CD8-positive, alpha-beta memory T cell (primary cell): Measurements from ENCODE around the gene ZNF638. TPM values are rescaled to one million over a fixed set of nuclear protein-coding genes. Genes with fewer than 3 reads are reported as not detected.
A peak's percentile ranks its signal among the peaks of the same experiment; 100 is the strongest.
"Not testable (repeated sequence)": the region's sequence is repeated elsewhere in the genome, so short reads cannot be mapped to it uniquely, and the experiment has no call there.

Experiments
- CTCF ChIA-PET: fragments of 350-600 bp; sonication (Branson Sonifier 250); formaldehyde crosslinking; loops from one replicate; lab custom pipeline; 2021; ENCODE audit warnings: antibody characterized with exemption; lab: Charles Lee
- POLR2A ChIA-PET: fragments of 350-600 bp; sonication (Branson Sonifier 250); formaldehyde crosslinking; loops from one replicate; lab custom pipeline; 2021; ENCODE audit warnings: antibody characterized with exemption; lab: Charles Lee
- DNase-seq, 5 donors: peaks; one replicate each; pipeline versions ENCODE4 v3.0.0 to v3.0.0-alpha.2; 2020 to 2022; ENCODE audit warnings: mixed read lengths in 1 of 5
- H3K27ac ChIP-seq: one replicate; pipeline ENCODE4 v1.7.0; 2013; ENCODE audit warnings: low read depth, mild to moderate bottlenecking, low read length, moderate library complexity
- H3K27me3 ChIP-seq: 2 replicates; pipeline ENCODE4 v1.7.0; 2013; ENCODE audit warnings: low read length, mild to moderate bottlenecking; ENCODE audit not compliant: insufficient read depth, poor library complexity, severe bottlenecking
- H3K36me3 ChIP-seq: 2 replicates; pipeline ENCODE4 v1.7.0; 2013; ENCODE audit warnings: mild to moderate bottlenecking, low read length, moderate library complexity; ENCODE audit not compliant: insufficient read depth
- H3K4me1 ChIP-seq: 2 replicates; pipeline ENCODE4 v1.7.0; 2013; ENCODE audit warnings: mild to moderate bottlenecking, low read length, moderate library complexity; ENCODE audit not compliant: insufficient read depth
- H3K4me3 ChIP-seq: 2 replicates; pipeline ENCODE4 v1.7.0; 2013; ENCODE audit warnings: mild to moderate bottlenecking, low read length
- H3K9me3 ChIP-seq: 2 replicates; pipeline ENCODE4 v1.7.0; 2013; ENCODE audit warnings: mild to moderate bottlenecking, low read length
- H3K27ac Mint-ChIP-seq, 8 donors: one replicate each; pipeline ENCODE4 v1.8.0; 2020 to 2021; ENCODE audit warnings: mixed read lengths in 8 of 8, mild to moderate bottlenecking in 6 of 8, inconsistent platforms in 3 of 8, moderate library complexity in 3 of 8
- H3K27me3 Mint-ChIP-seq, 2 donors: one replicate each; pipeline ENCODE4 v1.8.0; 2020 to 2021; ENCODE audit warnings: mixed read lengths in 2 of 2, mild to moderate bottlenecking in 1 of 2, moderate library complexity in 1 of 2
- H3K36me3 Mint-ChIP-seq, 3 donors: one replicate each; pipeline ENCODE4 v1.8.0; 2020 to 2021; ENCODE audit warnings: mixed read lengths in 3 of 3, inconsistent platforms in 1 of 3, mild to moderate bottlenecking in 1 of 3
- H3K4me1 Mint-ChIP-seq, 3 donors: one replicate each; pipeline ENCODE4 v1.8.0; 2020 to 2021; ENCODE audit warnings: mixed read lengths in 3 of 3, inconsistent platforms in 1 of 3, mild to moderate bottlenecking in 1 of 3
- H3K4me3 Mint-ChIP-seq, 7 donors: one replicate each; pipeline ENCODE4 v1.8.0; 2020 to 2021; ENCODE audit warnings: mixed read lengths in 7 of 7, mild to moderate bottlenecking in 6 of 7, moderate library complexity in 4 of 7, inconsistent platforms in 2 of 7
- H3K9me3 Mint-ChIP-seq, 5 donors: one replicate each; pipeline ENCODE4 v1.8.0; 2020 to 2022; ENCODE audit warnings: mixed read lengths in 5 of 5, mild to moderate bottlenecking in 3 of 5, moderate library complexity in 2 of 5, inconsistent platforms in 1 of 5
- polyA plus RNA-seq: library from polyadenylated mRNA; unstranded; fragments of 300-500 nt; fragmentation: Illumina TruSeq; gene quantifications from one replicate; pipeline ENCODE4 v1.2.3, GENCODE V29; 2021
- total RNA-seq, 2 experiments: library from RNA; stranded (reverse); gene quantifications; one replicate each; pipeline ENCODE4 v1.2.3, GENCODE V29; 2021

ZNF638 gene
- total and polyA plus RNA-seq, 3 experiments from 2014 or later: 47.8 to 83.4 (median 77.9) TPM

DNA sequence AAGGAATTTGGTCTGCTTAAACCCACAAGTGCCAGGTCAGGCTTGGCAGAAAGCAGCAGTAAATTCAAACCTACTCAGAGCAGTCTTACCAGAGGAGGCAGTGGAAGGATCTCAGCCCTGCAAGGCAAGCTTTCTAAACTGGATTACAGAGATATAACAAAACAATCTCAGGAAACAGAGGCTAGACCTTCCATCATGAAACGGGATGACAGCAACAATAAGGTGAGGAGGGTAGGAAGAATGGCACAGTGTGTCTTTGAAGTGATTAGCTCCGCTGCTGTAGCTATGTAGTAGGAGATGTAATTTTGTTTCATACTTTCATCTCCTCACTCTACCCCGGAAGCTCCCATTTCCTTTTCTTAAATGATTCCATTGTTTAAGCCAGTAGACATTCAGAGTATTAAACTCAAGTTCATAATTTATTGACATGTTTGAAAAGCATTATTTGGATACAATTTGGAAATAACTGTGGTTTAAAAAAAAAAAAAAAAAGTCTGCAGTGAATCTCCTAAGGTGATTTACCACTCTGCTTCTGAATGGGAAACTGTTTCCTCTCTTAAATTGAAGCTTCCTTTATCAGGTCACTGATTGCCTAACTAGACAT, 92.3 kb downstream of the ZNF638 start:
- Histone ChIP-seq H3K9me3 (no peaks in the 10 kb centered on the region), H3K36me3 (peaks cover 32% of the 10 kb centered on the region), H3K27ac (no peak overlapping the region), H3K27me3 (no peaks in the 10 kb centered on the region), H3K4me1 (no peaks in the 10 kb centered on the region), H3K4me3 (no peak overlapping the region)
- no peak overlapping the region for H3K4me3 Mint-ChIP-seq
- H3K36me3 Mint-ChIP-seq: peaks cover 19 to 69% (median 33%) of the 10 kb centered on the region in 3 donors
- ChIA-PET CTCF (no interaction called here), POLR2A (no interaction called here)
- no peaks in the 10 kb centered on the region for H3K9me3 Mint-ChIP-seq
- H3K27ac Mint-ChIP-seq: peak overlapping the region in 1 of 8 donors; percentile 61
- DNase-seq: no peak
- no peaks in the 10 kb centered on the region for H3K27me3 Mint-ChIP-seq
- peaks cover 13 to 33% (median 24%) of the 10 kb centered on the region in 3 donors for H3K4me1 Mint-ChIP-seq

DNA sequence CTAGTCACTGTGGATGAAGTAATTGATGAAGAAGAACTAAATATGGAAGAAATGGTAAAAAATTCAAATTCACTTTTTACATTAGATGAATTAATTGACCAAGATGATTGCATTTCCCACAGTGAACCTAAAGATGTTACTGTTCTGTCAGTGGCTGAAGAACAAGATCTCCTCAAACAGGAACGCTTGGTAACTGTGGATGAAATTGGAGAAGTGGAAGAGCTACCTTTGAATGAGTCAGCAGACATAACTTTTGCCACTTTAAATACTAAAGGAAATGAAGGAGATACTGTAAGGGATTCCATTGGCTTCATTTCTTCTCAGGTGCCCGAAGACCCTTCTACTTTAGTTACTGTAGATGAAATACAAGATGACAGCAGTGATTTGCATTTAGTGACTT, 95.1 kb downstream of the ZNF638 start:
- Histone ChIP-seq H3K27me3 (no peaks in the 10 kb centered on the region), H3K36me3 (peaks cover 49% of the 10 kb centered on the region), H3K9me3 (no peaks in the 10 kb centered on the region), H3K27ac (no peak overlapping the region), H3K4me3 (no peak overlapping the region), H3K4me1 (no peaks in the 10 kb centered on the region)
- Mint-ChIP-seq H3K27me3 (no peaks in the 10 kb centered on the region), H3K27ac (peak overlapping the region in 2 of 8 donors; percentile 34 to 66), H3K4me3 (no peak overlapping the region), H3K4me1 (peaks cover 3 to 17% (median 10%) of the 10 kb centered on the region in 3 donors), H3K36me3 (peaks cover 19 to 84% (median 33%) of the 10 kb centered on the region in 3 donors), H3K9me3 (no peaks in the 10 kb centered on the region)
- ChIA-PET CTCF (no interaction called here), POLR2A (no interaction called here)
- DNase-seq: no peak

- Mint-ChIP-seq H3K36me3 (peaks cover 19 to 88% (median 29%) of the 10 kb centered on the region in 3 donors), H3K27me3 (no peaks in the 10 kb centered on the region), H3K9me3 (no peaks in the 10 kb centered on the region), H3K27ac (peak overlapping the region in 5 of 8 donors; percentile 9 to 67 (median 48)), H3K4me3 (no peak overlapping the region), H3K4me1 (peaks cover 3 to 10% (median 7%) of the 10 kb centered on the region in 3 donors)
- ChIA-PET POLR2A (no interaction called here), CTCF (no interaction called here)
- Histone ChIP-seq H3K4me1 (no peaks in the 10 kb centered on the region), H3K36me3 (peaks cover 54% of the 10 kb centered on the region), H3K9me3 (no peaks in the 10 kb centered on the region), H3K27me3 (no peaks in the 10 kb centered on the region), H3K4me3 (no peak overlapping the region), H3K27ac (no peak overlapping the region)
- DNase-seq: no peak
Observed at GRCh38 chr2:71428472-71429383, 97.1 kb downstream of the ZNF638 start.

GRCh38 chr2:71445142-71445541, 113.6 kb downstream of the ZNF638 start:
- H3K27me3 Mint-ChIP-seq, H3K36me3 ChIP-seq, H3K9me3 ChIP-seq, H3K9me3 Mint-ChIP-seq, H3K27me3 ChIP-seq, H3K27ac Mint-ChIP-seq, H3K36me3 Mint-ChIP-seq, DNase-seq, CTCF ChIA-PET, H3K4me3 Mint-ChIP-seq, H3K27ac ChIP-seq, H3K4me3 ChIP-seq, H3K4me1 ChIP-seq: not testable (repeated sequence)
- POLR2A ChIA-PET: interaction anchor here (0.7 kb wide), 1 partner anchor 9 kb away, joined by 4 read pairs; no protein-coding TSS in a partner anchor
- peaks cover 13 to 23% (median 19%) of the 10 kb centered on the region in 3 donors for H3K4me1 Mint-ChIP-seq

DNA sequence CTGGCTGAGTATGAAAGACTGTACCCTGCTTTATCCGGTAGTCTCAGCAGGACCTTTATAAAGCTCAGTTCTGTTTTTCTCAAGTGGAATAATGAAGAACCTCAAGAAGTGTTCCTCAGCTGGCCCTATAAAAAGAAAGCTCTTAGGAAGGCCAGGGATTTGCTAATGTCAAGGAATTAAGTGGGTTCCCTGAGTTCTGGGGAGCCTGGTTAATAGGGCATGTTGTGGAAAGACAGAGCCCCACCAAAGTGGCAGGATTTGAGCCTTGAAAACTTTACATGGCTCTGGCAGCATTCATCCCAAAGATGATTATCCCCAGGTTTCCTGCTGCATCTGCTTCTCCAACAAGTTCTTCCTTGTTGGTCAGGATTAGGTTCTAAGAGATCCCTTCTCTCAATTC, 114.9 kb downstream of the ZNF638 start:
- Histone ChIP-seq H3K27me3 (no peaks in the 10 kb centered on the region), H3K4me3 (no peak overlapping the region), H3K27ac (no peak overlapping the region), H3K36me3 (no peaks in the 10 kb centered on the region), H3K9me3 (no peaks in the 10 kb centered on the region), H3K4me1 (no peaks in the 10 kb centered on the region)
- no peak for DNase-seq
- ChIA-PET POLR2A (no interaction called here), CTCF (no interaction called here)
- H3K4me3 Mint-ChIP-seq: no peak overlapping the region
- H3K4me1 Mint-ChIP-seq: peaks cover 20 to 33% (median 25%) of the 10 kb centered on the region in 3 donors
- H3K9me3 Mint-ChIP-seq: no peaks in the 10 kb centered on the region
- H3K27me3 Mint-ChIP-seq: no peaks in the 10 kb centered on the region
- H3K36me3 Mint-ChIP-seq: peaks cover 0 to 4% (median 1%) of the 10 kb centered on the region in 3 donors
- no peak overlapping the region for H3K27ac Mint-ChIP-seq

GRCh38 chr2:71449343-71449742, 117.8 kb downstream of the ZNF638 start:
- Histone ChIP-seq H3K4me3 (no peak overlapping the region), H3K27me3 (peaks cover 4% of the 10 kb centered on the region), H3K27ac (no peak overlapping the region), H3K4me1 (peaks cover 19% of the 10 kb centered on the region), H3K36me3 (no peaks in the 10 kb centered on the region), H3K9me3 (no peaks in the 10 kb centered on the region)
- POLR2A ChIA-PET: interaction anchor here (1.0 kb wide), 1 partner anchor 118 kb away, joined by 3 read pairs; the partner anchor contains the start of gene ZNF638
- Mint-ChIP-seq H3K27me3 (peaks cover 1 to 15% of the 10 kb centered on the region in 2 donors), H3K27ac (peak overlapping the region; percentile 26 to 96 (median 70)), H3K4me1 (peaks cover 32 to 53% (median 41%) of the 10 kb centered on the region in 3 donors), H3K9me3 (no peaks in the 10 kb centered on the region), H3K36me3 (peaks cover 0 to 2% (median 0%) of the 10 kb centered on the region in 3 donors), H3K4me3 (peak overlapping the region; percentile 20 to 84 (median 38))
- CTCF ChIA-PET: interaction anchor here (0.8 to 1.5 kb wide), 3 partner anchors 12 to 118 kb away, joined by 3 to 5 read pairs (median 4); partner anchors contain the start of gene ZNF638
- peak in 1 of 5 donors; percentile 16 for DNase-seq

DNA sequence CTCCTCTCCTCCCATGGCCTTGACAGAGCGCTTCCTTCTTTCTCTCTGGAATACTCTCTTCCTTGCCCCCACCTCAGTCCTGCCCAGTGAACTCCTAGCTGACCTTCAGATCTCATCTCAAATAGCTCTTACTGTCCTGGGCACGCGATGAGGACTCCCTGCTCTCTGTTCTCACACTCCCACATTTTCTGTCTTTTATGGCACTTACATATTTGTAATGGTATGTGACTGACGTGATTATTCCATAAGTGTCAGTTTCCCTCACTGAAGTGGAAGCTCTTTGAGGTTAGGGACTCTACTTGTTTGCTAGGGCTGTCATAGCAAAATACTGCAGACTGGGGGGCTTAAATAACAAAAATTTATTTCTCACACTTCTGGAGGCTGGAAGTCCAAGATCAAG, 120.1 kb downstream of the ZNF638 start:
- Histone ChIP-seq H3K27ac (no peak overlapping the region), H3K27me3 (peaks cover 16% of the 10 kb centered on the region), H3K4me1 (peaks cover 24% of the 10 kb centered on the region), H3K4me3 (no peak overlapping the region), H3K9me3 (no peaks in the 10 kb centered on the region), H3K36me3 (no peaks in the 10 kb centered on the region)
- Mint-ChIP-seq H3K27ac (peak overlapping the region in 2 of 8 donors; percentile 39 to 62), H3K9me3 (peaks cover 0 to 4% (median 0%) of the 10 kb centered on the region in 5 donors), H3K4me3 (no peak overlapping the region), H3K4me1 (peaks cover 46 to 75% (median 49%) of the 10 kb centered on the region in 3 donors), H3K36me3 (no peaks in the 10 kb centered on the region), H3K27me3 (peaks cover 14 to 38% of the 10 kb centered on the region in 2 donors)
- ChIA-PET POLR2A (no interaction called here), CTCF (no interaction called here)
- DNase-seq: no peak
